ENCODE results near the gene SLC10A3. TPM values are rescaled to one million over a fixed set of nuclear protein-coding genes. Genes with fewer than 3 reads are reported as not detected.
A peak's percentile ranks its signal among the peaks of the same experiment; 100 is the strongest.

SLC10A3 gene
- total and polyA plus RNA-seq, 10 of the 15 experiments (the other 5 are each of a cell fraction or from before 2014, with no cell fraction given) = 1.7 to 23.5 (median 11.0) TPM

GRCh38 chrX:154489182-154489581, 1.2 kb downstream of the SLC10A3 start:
- H3K4me1 ChIP-seq (ENCODE audit: control insufficient read depth, insufficient read depth, low read length) = peaks cover 8% of the 10 kb centered on the region; the same call in 1 of the 2 replicates
- no peak for TF ChIP-seq TCF7 (IDR thresholded peaks at IDR 0.05; ENCODE audit: borderline replicate concordance)
- no peak for TF ChIP-seq NKRF (conservative IDR thresholded peaks at IDR 0.05)
- TF ChIP-seq BRCA1 (IDR thresholded peaks at IDR 0.05; ENCODE audit: low read depth, low read length) = no peak
- no peak for TF ChIP-seq NRF1 (conservative IDR thresholded peaks at IDR 0.05; ENCODE audit: low read depth, low read length)
- TF ChIP-seq CEBPZ (IDR thresholded peaks at IDR 0.05; ENCODE audit: low read depth, low read length) = no peak
- TF ChIP-seq PAX5 (IDR thresholded peaks at IDR 0.05; ENCODE audit: borderline replicate concordance, low read depth, low read length) = no peak
- no peak for TF ChIP-seq ETV6 (conservative IDR thresholded peaks at IDR 0.05 in 1 of 2, IDR thresholded peaks at IDR 0.05 in 1 of 2; ENCODE audit: borderline replicate concordance in 1 of 2, low read depth in 1 of 2)
- no peak for TF ChIP-seq SIN3A (IDR thresholded peaks at IDR 0.05; ENCODE audit: low read depth, low read length)
- TF ChIP-seq KAT2A (conservative IDR thresholded peaks at IDR 0.05; ENCODE audit: control insufficient read depth, low read depth, low read length) = no peak
- TF ChIP-seq MYC (IDR thresholded peaks at IDR 0.05; ENCODE audit: insufficient read depth, insufficient read length, insufficient replicate concordance, low read length, severe bottlenecking) = no peak
- TF ChIP-seq, protein P1, sequence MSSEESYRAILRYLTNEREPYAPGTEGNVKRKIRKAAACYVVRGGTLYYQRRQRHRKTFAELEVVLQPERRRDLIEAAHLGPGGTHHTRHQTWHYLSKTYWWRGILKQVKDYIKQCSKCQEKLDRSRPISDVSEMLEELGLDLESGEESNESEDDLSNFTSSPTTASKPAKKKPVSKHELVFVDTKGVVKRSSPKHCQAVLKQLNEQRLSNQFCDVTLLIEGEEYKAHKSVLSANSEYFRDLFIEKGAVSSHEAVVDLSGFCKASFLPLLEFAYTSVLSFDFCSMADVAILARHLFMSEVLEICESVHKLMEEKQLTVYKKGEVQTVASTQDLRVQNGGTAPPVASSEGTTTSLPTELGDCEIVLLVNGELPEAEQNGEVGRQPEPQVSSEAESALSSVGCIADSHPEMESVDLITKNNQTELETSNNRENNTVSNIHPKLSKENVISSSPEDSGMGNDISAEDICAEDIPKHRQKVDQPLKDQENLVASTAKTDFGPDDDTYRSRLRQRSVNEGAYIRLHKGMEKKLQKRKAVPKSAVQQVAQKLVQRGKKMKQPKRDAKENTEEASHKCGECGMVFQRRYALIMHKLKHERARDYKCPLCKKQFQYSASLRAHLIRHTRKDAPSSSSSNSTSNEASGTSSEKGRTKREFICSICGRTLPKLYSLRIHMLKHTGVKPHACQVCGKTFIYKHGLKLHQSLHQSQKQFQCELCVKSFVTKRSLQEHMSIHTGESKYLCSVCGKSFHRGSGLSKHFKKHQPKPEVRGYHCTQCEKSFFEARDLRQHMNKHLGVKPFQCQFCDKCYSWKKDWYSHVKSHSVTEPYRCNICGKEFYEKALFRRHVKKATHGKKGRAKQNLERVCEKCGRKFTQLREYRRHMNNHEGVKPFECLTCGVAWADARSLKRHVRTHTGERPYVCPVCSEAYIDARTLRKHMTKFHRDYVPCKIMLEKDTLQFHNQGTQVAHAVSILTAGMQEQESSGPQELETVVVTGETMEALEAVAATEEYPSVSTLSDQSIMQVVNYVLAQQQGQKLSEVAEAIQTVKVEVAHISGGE (CRISPR knock-in tag; IDR thresholded peaks at IDR 0.05) = no peak
- ATAC-seq (no peak), FAIRE-seq (no peak), DNase-seq (ENCODE audit: low read depth, low spot score) (no peak)
- peak overlapping the region; percentile 84 for H3K4me2 ChIP-seq (ENCODE audit: control insufficient read depth, insufficient read depth)
- H3K27ac ChIP-seq (ENCODE audit: control insufficient read depth, insufficient read depth) = no peak overlapping the region
- H4K20me1 ChIP-seq (ENCODE audit: control insufficient read depth, insufficient read depth) = no peaks in the 10 kb centered on the region
- H3K79me2 ChIP-seq (ENCODE audit: control insufficient read depth, insufficient read depth, low read length) = peaks cover 21% of the 10 kb centered on the region
- ChIA-PET POLR2A (interaction anchor here (0.7 to 3.3 kb wide), 9 partner anchors 8 to 110 kb away, joined by 3 to 14 read pairs (median 3); partner anchors contain the start of genes EMD and FAM3A), CTCF (interaction anchor here (0.6 to 2.4 kb wide), 3 partner anchors 10 to 110 kb away, joined by 3 to 13 read pairs (median 5); no protein-coding TSS in a partner anchor), RAD21 (ENCODE audit: unreplicated experiment) (interaction anchor here (1.0 to 1.8 kb wide), 2 partner anchors 10 to 38 kb away, joined by 4 to 6 read pairs; partner anchors contain the start of gene LAGE3), SMC1A (ENCODE audit: uncharacterized antibody, unreplicated experiment) (interaction anchor here (2.2 kb wide), 1 partner anchor 38 kb away, joined by 7 read pairs; no protein-coding TSS in a partner anchor)
- H3K9ac ChIP-seq (ENCODE audit: control insufficient read depth, insufficient read depth, low read length) = peak overlapping the region; percentile 80; the same call in 1 of the 2 replicates
- H3K36me3 ChIP-seq (ENCODE audit: control insufficient read depth in 2 of 2, insufficient read depth in 2 of 2, low read length in 1 of 2) = peaks cover 0 to 2% of the 10 kb centered on the region in 2 experiments; a peak in 2 of 4 replicates
- H3K9me3 ChIP-seq (replicated peaks; ENCODE audit: control insufficient read depth, insufficient read depth, low read length) = no peaks in the 10 kb centered on the region; the same call in 2 of the 3 replicates
- intact Hi-C loops (cut with micrococcal nuclease; ENCODE audit: unreplicated experiment) (no loop called here), in situ Hi-C loops (cut with MboI) (no loop called here)
- no peak overlapping the region for H2AFZ ChIP-seq (ENCODE audit: control insufficient read depth, low read depth, low read length)
- H3K27me3 ChIP-seq (replicated peaks in 1 of 2; ENCODE audit: control insufficient read depth in 2 of 2, insufficient read depth in 2 of 2, low read length in 1 of 2) = no peaks in the 10 kb centered on the region
- WGBS (ENCODE audit: insufficient coverage, insufficient replicate concordance, low lambda C conversion rate, missing lambda C conversion rate) = 76% methylated on average over 4 of the region's 4 CpGs
- H3K4me3 ChIP-seq = peak overlapping the region; percentile 74; the same call in 1 of the 2 replicates
- no TSS peak for BruUV-seq (replicated peaks)

Data from GM12878 (cell line).